GM19193 (cell line): ENCODE data around the gene DNMT3B.
A peak's percentile ranks its signal among the peaks of the same experiment; 100 is the strongest.

Source experiments
- POLR2A ChIP-seq: IDR thresholded peaks from 4 replicates; pipeline ENCODE4 v1.6.1; 2011; ENCODE audit not compliant: insufficient read depth, insufficient read length; ENCODE audit errors: extremely low read depth

DNMT3B gene

GRCh38 chr20:32761831-32762753 is at the start of gene DNMT3B:
Gene DNMT3B, plus strand, starts transcription at chr20:32762385. Its CDS starts 17,939 bp downstream, at chr20:32780324.
- no peak for TF ChIP-seq POLR2A

- TF ChIP-seq POLR2A: no peak
Measured at GRCh38 chr20:32718749-32719348, 43.3 kb upstream of the DNMT3B start.

GRCh38 chr20:32727683-32728082 is 34.5 kb upstream of the DNMT3B start:
- no peak for TF ChIP-seq POLR2A

- no peak for TF ChIP-seq POLR2A
Measured at GRCh38 chr20:32731882-32732266, 30.3 kb upstream of the DNMT3B start.

- no peak for TF ChIP-seq POLR2A
Measured at GRCh38 chr20:32737371-32738223, 24.6 kb upstream of the DNMT3B start.

GRCh38 chr20:32741151-32741550 is 21.0 kb upstream of the DNMT3B start:
- no peak for TF ChIP-seq POLR2A

- TF ChIP-seq POLR2A: no peak
Measured at GRCh38 chr20:32742322-32743236, 19.6 kb upstream of the DNMT3B start.

GRCh38 chr20:32743237-32744112 is 18.7 kb upstream of the DNMT3B start, which contains the start of gene COMMD7:
Gene COMMD7, minus strand, starts transcription at chr20:32743467. Its CDS starts 76 bp downstream, at chr20:32743391.
- peak; percentile 12 for TF ChIP-seq POLR2A

GRCh38 chr20:32749914-32750637 is 12.1 kb upstream of the DNMT3B start:
- no peak for TF ChIP-seq POLR2A

GRCh38 chr20:32751293-32751692 is 10.9 kb upstream of the DNMT3B start:
- TF ChIP-seq POLR2A: no peak

GRCh38 chr20:32751702-32752457 is 10.3 kb upstream of the DNMT3B start:
- no peak for TF ChIP-seq POLR2A
